GM12872 (cell line): ENCODE measurements around the gene B9D1.

Experiments
- CTCF ChIP-seq: IDR thresholded peaks from 3 replicates; pipeline ENCODE4 v1.5.1; 2011; ENCODE audit warnings: low read depth, mild to moderate bottlenecking, low read length, moderate library complexity; ENCODE audit not compliant: insufficient read depth

The B9D1 gene

GRCh38 chr17:19398301-19399181, 36.0 kb upstream of the B9D1 start:
- no peak for TF ChIP-seq CTCF

GRCh38 chr17:19397556-19398041, 35.1 kb upstream of the B9D1 start:
- TF ChIP-seq CTCF, result peak; percentile 53; the same call in 2 of the 3 replicates

- no peak for TF ChIP-seq CTCF
Observed at GRCh38 chr17:19392303-19392702, 29.8 kb upstream of the B9D1 start.

- TF ChIP-seq CTCF, result no peak
Observed at GRCh38 chr17:19391432-19391831, 28.9 kb upstream of the B9D1 start.

GRCh38 chr17:19390951-19391350, 28.4 kb upstream of the B9D1 start:
- no peak for TF ChIP-seq CTCF

- TF ChIP-seq CTCF, result no peak
Observed at GRCh38 chr17:19388791-19389785, 26.6 kb upstream of the B9D1 start.
